Aorta (tissue), 5 donors: ENCODE results near the gene DPP4. TPM values are rescaled to one million over a fixed set of nuclear protein-coding genes. Genes with fewer than 3 reads are reported as not detected.

Source experiments
- ATAC-seq: fragments of 200-7000 bp; cut with Tn5 transposase; one replicate; pipeline ENCODE4 v1.9.1; 2022; ENCODE audit warnings: moderate library complexity; ENCODE audit not compliant: low FRiP score
- DNase-seq, 2 donors: peaks; one replicate each; pipeline ENCODE4 v3.0.0-alpha.2; 2020
- H3K27ac ChIP-seq, 2 donors: one replicate each; pipeline ENCODE4 v1.5.1; 2013; ENCODE audit warnings: low read length in 2 of 2, mild to moderate bottlenecking in 2 of 2, moderate library complexity in 2 of 2, control low read depth in 1 of 2, inconsistent platforms in 1 of 2, low read depth in 1 of 2
- H3K27me3 ChIP-seq, 2 donors: one replicate each; pipeline ENCODE4 v1.6.1; 2013; ENCODE audit warnings: control low read depth in 1 of 2, low read length in 1 of 2, mild to moderate bottlenecking in 1 of 2, moderate library complexity in 1 of 2; ENCODE audit not compliant: insufficient read depth in 2 of 2, control insufficient read depth in 1 of 2
- H3K36me3 ChIP-seq, 2 donors: one replicate each; pipeline ENCODE4 v1.6.1; 2013; ENCODE audit warnings: control low read depth in 1 of 2, low read length in 1 of 2, mild to moderate bottlenecking in 1 of 2; ENCODE audit not compliant: insufficient read depth in 2 of 2, control insufficient read depth in 1 of 2
- H3K4me1 ChIP-seq, 2 donors: one replicate each; pipeline ENCODE4 v1.6.1; 2013; ENCODE audit warnings: low read length in 2 of 2, control low read depth in 1 of 2, mild to moderate bottlenecking in 1 of 2, moderate library complexity in 1 of 2; ENCODE audit not compliant: insufficient read depth in 2 of 2, control insufficient read depth in 1 of 2
- H3K4me3 ChIP-seq, 2 donors: one replicate each; pipeline ENCODE4 v1.5.1; 2013; ENCODE audit warnings: low read length in 2 of 2, control low read depth in 1 of 2, mild to moderate bottlenecking in 1 of 2
- H3K9me3 ChIP-seq: one replicate; pipeline ENCODE4 v1.6.1; 2013; ENCODE audit warnings: mild to moderate bottlenecking, low read length; ENCODE audit not compliant: control insufficient read depth
- WGBS, 2 donors: extraction: QIAGEN DNeasy Blood & Tissue Kit; methylation state at CpG; one replicate each; pipeline ENCODE4 v1.1.7; 2013; 5-methylcytosine and 5-hydroxymethylcytosine counted together
- intact Hi-C, 2 donors: fragments of 100-400 bp; cut with DNase I; formaldehyde crosslinking; loops; one replicate each; pipeline versions ENCODE4 v1.14.2 to v1.15.0; 2022
- polyA plus RNA-seq, 2 donors: library from polyadenylated mRNA; stranded (reverse); fragments of 200-250 nt; gene quantifications; one replicate each; pipeline ENCODE4 v1.2.3, GENCODE V29; 2013
- total RNA-seq, 2 donors: library from RNA; stranded (reverse); fragmentation: NEBNext Ultra II Directional; extraction: Animal tissue kit (Norgen Biotek cat#: 25700); gene quantifications; one replicate each; pipeline ENCODE4 v1.2.1, GENCODE V29; 2021
- donor health status: healthy with polysubstance abuse.
- donor health status: Bipolar disorder and iron deficiency.
- donor health status: DM: no; HTN: no; CAD: no.
- donor health status: DM: no; HTN: no; CAD: no.
- donor health status: DM: yes; HTN: yes; CAD: no.

Gene DPP4
- total and polyA plus RNA-seq, 4 donors = 0.20 to 4.1 (median 3.6) TPM

DNA sequence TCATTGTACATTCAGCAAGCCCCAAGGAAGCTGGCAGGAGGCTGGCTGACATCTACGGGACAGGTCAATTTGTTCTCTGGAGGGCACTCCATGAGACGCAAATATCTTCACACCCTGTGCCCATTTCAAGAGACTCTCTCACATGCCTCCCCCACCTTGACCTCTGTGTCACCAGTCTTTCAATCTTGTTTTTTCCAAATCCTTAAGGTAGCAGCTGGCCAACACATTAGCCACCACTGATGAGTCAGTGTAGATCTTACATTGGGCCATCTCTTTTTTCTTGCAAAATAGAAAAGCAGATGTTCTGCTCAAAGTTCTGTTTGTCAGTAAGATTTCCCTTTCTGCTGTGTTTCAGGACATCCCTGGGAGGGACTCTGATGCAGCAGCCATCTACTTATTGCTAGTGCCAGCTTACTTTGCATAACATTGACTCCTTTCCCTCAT is 1.7 kb upstream of the DPP4 start:
- H3K4me3 ChIP-seq = no peak overlapping the region
- H3K36me3 ChIP-seq = no peaks in the 10 kb centered on the region
- no peak overlapping the region for H3K27ac ChIP-seq
- H3K9me3 ChIP-seq = peaks cover 8% of the 10 kb centered on the region
- ATAC-seq (no peak), DNase-seq (no peak)
- intact Hi-C loops = no loop called here
- 74 to 84% methylated on average over 2 of the region's 2 CpGs for WGBS, 2 donors
- no peaks in the 10 kb centered on the region for H3K27me3 ChIP-seq
- no peaks in the 10 kb centered on the region for H3K4me1 ChIP-seq

- DNase-seq = no peak
- no peaks in the 10 kb centered on the region for H3K4me1 ChIP-seq
- no peaks in the 10 kb centered on the region for H3K27me3 ChIP-seq
- intact Hi-C loops = no loop called here
- ATAC-seq = no peak
- no peak overlapping the region for H3K4me3 ChIP-seq
- peaks cover 8% of the 10 kb centered on the region for H3K9me3 ChIP-seq
- no peak overlapping the region for H3K27ac ChIP-seq
- no peaks in the 10 kb centered on the region for H3K36me3 ChIP-seq
- 77 to 78% methylated on average over 6 of the region's 6 CpGs for WGBS, 2 donors
These were observed 1.1 kb upstream of the DPP4 start for GRCh38 chr2:162074928-162075688.

- Histone ChIP-seq H3K27me3 (no peaks in the 10 kb centered on the region), H3K9me3 (peaks cover 8% of the 10 kb centered on the region), H3K36me3 (no peaks in the 10 kb centered on the region), H3K4me3 (no peak overlapping the region), H3K27ac (no peak overlapping the region), H3K4me1 (no peaks in the 10 kb centered on the region)
- intact Hi-C loops = no loop called here
- 73 to 79% methylated on average over 2 of the region's 2 CpGs for WGBS, 2 donors
- ATAC-seq (no peak), DNase-seq (no peak)
These were observed 549 bp upstream of the DPP4 start for GRCh38 chr2:162074632-162074895.

DNA sequence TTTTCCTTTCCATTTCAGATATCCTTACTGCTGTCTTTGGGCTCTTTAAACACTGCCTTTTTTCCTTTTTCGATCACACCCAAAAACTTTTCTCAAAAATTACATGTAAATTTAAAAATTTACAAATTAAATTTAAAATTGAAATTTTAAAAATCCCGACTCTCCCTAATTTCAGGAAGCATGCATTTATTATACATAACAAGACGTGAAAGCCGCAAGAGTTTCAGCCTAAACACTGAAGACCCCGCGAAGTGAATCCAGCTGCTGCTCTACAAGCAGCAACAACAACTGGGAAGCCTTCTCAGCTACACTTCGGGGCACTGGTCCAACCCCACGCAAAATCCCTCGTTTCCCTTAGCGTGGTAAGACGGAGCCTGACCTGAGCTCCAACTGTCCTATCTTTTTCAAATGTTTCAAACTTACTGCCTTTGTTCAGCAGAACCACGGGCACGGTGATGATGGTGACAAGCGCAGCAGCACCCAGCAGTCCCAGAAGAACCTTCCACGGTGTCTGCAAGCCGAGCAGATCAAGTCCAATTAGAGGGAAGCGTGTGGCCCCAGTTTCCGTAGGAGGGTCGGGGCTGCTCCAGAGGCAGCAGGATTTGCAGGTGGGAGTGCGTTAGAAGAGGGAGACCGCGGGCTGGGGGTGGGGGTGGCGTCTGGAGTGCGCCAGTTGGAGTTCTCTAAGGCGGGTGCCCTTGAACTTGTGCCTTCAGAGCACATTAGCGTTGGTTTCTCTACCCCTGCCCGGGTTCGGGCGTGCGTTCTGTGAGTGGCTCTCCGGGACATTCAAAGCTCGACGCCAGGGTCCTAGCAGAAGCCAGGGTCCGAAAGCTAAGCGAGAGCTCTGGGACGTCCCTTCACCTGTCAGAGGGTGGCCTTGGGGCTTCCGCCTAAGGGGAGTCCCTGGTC is 783 bp downstream of the DPP4 start:
- no peaks in the 10 kb centered on the region for H3K36me3 ChIP-seq
- H3K27me3 ChIP-seq = no peaks in the 10 kb centered on the region
- WGBS, 2 donors = 14 to 15% methylated on average over 37 of the region's 37 CpGs
- DNase-seq (no peak), ATAC-seq (peak; percentile 20)
- intact Hi-C loops = no loop called here
- H3K4me1 ChIP-seq = no peaks in the 10 kb centered on the region
- H3K27ac ChIP-seq = no peak overlapping the region
- H3K4me3 ChIP-seq = no peak overlapping the region
- peaks cover 2% of the 10 kb centered on the region for H3K9me3 ChIP-seq

- ATAC-seq (no peak), DNase-seq (no peak)
- intact Hi-C loops = no loop called here
- Histone ChIP-seq H3K9me3 (no peaks in the 10 kb centered on the region), H3K4me1 (no peaks in the 10 kb centered on the region), H3K27me3 (no peaks in the 10 kb centered on the region), H3K4me3 (no peak overlapping the region), H3K27ac (no peak overlapping the region), H3K36me3 (no peaks in the 10 kb centered on the region)
These were observed 1.8 kb downstream of the DPP4 start for GRCh38 chr2:162072181-162072702.

DNA sequence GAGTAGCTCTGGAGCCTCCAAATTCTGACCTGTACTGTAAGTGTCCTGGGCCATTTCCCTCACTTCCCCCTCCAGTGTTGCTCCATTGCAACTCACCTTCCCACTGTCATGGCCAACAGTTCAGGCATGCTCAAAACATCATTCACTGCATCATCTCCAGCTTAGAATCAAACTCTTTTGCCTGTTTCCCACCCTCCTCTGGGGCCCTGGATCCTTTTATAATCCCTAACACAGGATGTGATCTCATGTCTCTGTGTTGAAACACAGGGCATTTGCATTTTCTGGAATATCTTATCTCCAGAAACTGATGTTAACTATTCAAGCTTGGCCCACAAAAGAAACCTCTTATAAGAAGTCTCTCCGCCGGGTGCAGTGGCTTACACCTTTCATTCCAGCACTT is 3.0 kb downstream of the DPP4 start:
- 86 to 87% methylated on average over 2 of the region's 2 CpGs for WGBS, 2 donors
- no peak overlapping the region for H3K4me3 ChIP-seq
- no peaks in the 10 kb centered on the region for H3K4me1 ChIP-seq
- no peak for ATAC-seq
- no peak overlapping the region for H3K27ac ChIP-seq
- no peaks in the 10 kb centered on the region for H3K9me3 ChIP-seq
- intact Hi-C loops = no loop called here
- no peaks in the 10 kb centered on the region for H3K27me3 ChIP-seq
- no peaks in the 10 kb centered on the region for H3K36me3 ChIP-seq
- DNase-seq = no peak

DNA sequence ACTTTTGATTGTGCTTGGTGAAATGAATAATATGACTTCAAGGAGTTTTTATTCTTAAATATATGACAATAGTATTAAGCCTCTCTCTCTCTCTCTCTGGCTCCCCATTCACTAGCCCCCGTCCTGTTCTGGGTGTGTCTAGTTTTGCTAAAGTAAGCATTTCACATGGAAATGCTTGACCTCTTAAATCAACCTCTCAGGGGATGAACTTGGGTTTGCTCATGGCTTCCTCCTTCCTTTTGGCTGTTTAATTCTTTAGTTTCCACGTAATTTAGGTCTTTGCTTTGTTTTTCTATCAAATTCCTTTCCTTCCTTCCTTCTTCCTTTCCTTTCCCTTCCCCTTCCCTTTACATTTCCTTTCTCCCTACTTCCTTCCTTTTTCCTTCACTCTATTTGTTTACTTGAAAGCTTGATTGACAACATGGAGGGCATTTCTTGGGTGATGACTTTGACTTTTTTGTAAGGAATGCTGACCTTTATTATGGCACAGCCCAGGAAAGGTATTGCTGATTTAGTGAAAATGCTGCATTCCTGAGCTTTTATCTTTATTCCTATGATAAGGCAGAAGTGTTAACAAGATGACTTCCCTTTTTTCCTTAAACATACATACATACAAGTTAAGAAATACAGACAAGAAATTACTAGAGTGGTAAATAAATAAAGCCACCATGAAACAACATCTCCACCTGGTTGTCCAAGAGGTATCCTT is 3.6 kb downstream of the DPP4 start:
- no peak for ATAC-seq

GRCh38 chr2:162069267-162069903 is 4.6 kb downstream of the DPP4 start:
- H3K36me3 ChIP-seq = no peaks in the 10 kb centered on the region
- H3K9me3 ChIP-seq = no peaks in the 10 kb centered on the region
- ATAC-seq (no peak), DNase-seq (no peak)
- intact Hi-C loops = no loop called here
- H3K4me3 ChIP-seq = no peak overlapping the region
- H3K4me1 ChIP-seq = no peaks in the 10 kb centered on the region
- H3K27ac ChIP-seq = no peak overlapping the region
- no peaks in the 10 kb centered on the region for H3K27me3 ChIP-seq
- WGBS, 2 donors = 83 to 87% methylated on average over 4 of the region's 4 CpGs

More for the DNA sequence above, 3.6 kb downstream of the DPP4 start:
- Histone ChIP-seq H3K9me3 (no peaks in the 10 kb centered on the region), H3K27me3 (no peaks in the 10 kb centered on the region), H3K27ac (no peak overlapping the region), H3K36me3 (no peaks in the 10 kb centered on the region), H3K4me3 (no peak overlapping the region), H3K4me1 (no peaks in the 10 kb centered on the region)
- intact Hi-C loops = no loop called here
- 39 to 56% methylated on average over 2 of the region's 2 CpGs for WGBS, 2 donors
- no peak for DNase-seq
